ENCODE measurements around the gene DNLZ.

DNLZ gene

GRCh38 chr9:136341769-136342168 is 21.8 kb downstream of the DNLZ start:
- DNase-seq, result no peak

GRCh38 chr9:136341042-136341655 is 22.4 kb downstream of the DNLZ start:
- no peak for DNase-seq

- DNase-seq, result no peak
These were observed 23.0 kb downstream of the DNLZ start for GRCh38 chr9:136340356-136341041.

GRCh38 chr9:136339958-136340310 is 23.6 kb downstream of the DNLZ start:
- no peak for DNase-seq

GRCh38 chr9:136339173-136339957 is 24.2 kb downstream of the DNLZ start:
- no peak for DNase-seq

- DNase-seq, result no peak
These were observed 25.0 kb downstream of the DNLZ start for GRCh38 chr9:136338511-136338910.

GRCh38 chr9:136337416-136338395 is 25.8 kb downstream of the DNLZ start:
- no peak for DNase-seq

GRCh38 chr9:136336881-136337280 is 26.7 kb downstream of the DNLZ start:
- DNase-seq, result no peak

- no peak for DNase-seq
These were observed 27.2 kb downstream of the DNLZ start for GRCh38 chr9:136336156-136336870.

- DNase-seq, result no peak
These were observed 28.0 kb downstream of the DNLZ start for GRCh38 chr9:136335296-136336155.

GRCh38 chr9:136334541-136334940 is 29.0 kb downstream of the DNLZ start:
- DNase-seq, result no peak

- no peak for DNase-seq
These were observed 30.1 kb downstream of the DNLZ start for GRCh38 chr9:136333486-136333885.

GRCh38 chr9:136333045-136333444 is 30.5 kb downstream of the DNLZ start:
- no peak for DNase-seq

- DNase-seq, result no peak
These were observed 31.0 kb downstream of the DNLZ start for GRCh38 chr9:136332482-136332983.

- no peak for DNase-seq
These were observed 31.7 kb downstream of the DNLZ start for GRCh38 chr9:136331556-136332481.

GRCh38 chr9:136331030-136331429 is 32.5 kb downstream of the DNLZ start:
- DNase-seq, result no peak

GRCh38 chr9:136330406-136330990 is 33.0 kb downstream of the DNLZ start:
- no peak for DNase-seq

- no peak for DNase-seq
These were observed 33.7 kb downstream of the DNLZ start for GRCh38 chr9:136329636-136330405.

- DNase-seq, result no peak
These were observed 34.3 kb downstream of the DNLZ start for GRCh38 chr9:136329211-136329627.

Data from left hindlimb (tissue), 1 donor.